ENCODE measurements around the gene CAPN2. TPM values are rescaled to one million over a fixed set of nuclear protein-coding genes. Genes with fewer than 3 reads are reported as not detected.

CAPN2 gene
- total RNA-seq, 1 donor from 2014 or later = 98.6 TPM

- H3K9me3 Mint-ChIP-seq = no peaks in the 10 kb centered on the region
- no peak for DNase-seq (ENCODE audit: low read depth, low spot score)
- TF ChIP-seq CTCF (conservative IDR thresholded peaks at IDR 0.05) = no peak
- H3K4me1 Mint-ChIP-seq = peaks cover 13% of the 10 kb centered on the region
- H3K4me3 Mint-ChIP-seq = no peak overlapping the region
- no peaks in the 10 kb centered on the region for H3K27me3 Mint-ChIP-seq (ENCODE audit: low read depth)
- no peak overlapping the region for H3K27ac Mint-ChIP-seq (ENCODE audit: unreplicated experiment)
- peaks cover 22% of the 10 kb centered on the region for H3K36me3 Mint-ChIP-seq (ENCODE audit: low read depth)
Observed at GRCh38 chr1:223780949-223781348, 68.6 kb downstream of the CAPN2 start.

GRCh38 chr1:223783676-223784075 is 71.3 kb downstream of the CAPN2 start:
- no peak for TF ChIP-seq CTCF (conservative IDR thresholded peaks at IDR 0.05)
- no peaks in the 10 kb centered on the region for H3K9me3 Mint-ChIP-seq
- H3K27me3 Mint-ChIP-seq (ENCODE audit: low read depth) = no peaks in the 10 kb centered on the region
- no peak overlapping the region for H3K4me3 Mint-ChIP-seq
- H3K27ac Mint-ChIP-seq (ENCODE audit: unreplicated experiment) = no peak overlapping the region
- no peak for DNase-seq (ENCODE audit: low read depth, low spot score)
- peaks cover 16% of the 10 kb centered on the region for H3K4me1 Mint-ChIP-seq
- peaks cover 15% of the 10 kb centered on the region for H3K36me3 Mint-ChIP-seq (ENCODE audit: low read depth)

- Mint-ChIP-seq H3K27me3 (ENCODE audit: low read depth) (no peaks in the 10 kb centered on the region), H3K27ac (ENCODE audit: unreplicated experiment) (no peak overlapping the region), H3K4me1 (peaks cover 21% of the 10 kb centered on the region), H3K4me3 (no peak overlapping the region), H3K9me3 (no peaks in the 10 kb centered on the region), H3K36me3 (ENCODE audit: low read depth) (peaks cover 10% of the 10 kb centered on the region)
- no peak for DNase-seq (ENCODE audit: low read depth, low spot score)
- TF ChIP-seq CTCF (conservative IDR thresholded peaks at IDR 0.05) = no peak
Observed at GRCh38 chr1:223784541-223784940, 72.2 kb downstream of the CAPN2 start.

- H3K36me3 Mint-ChIP-seq (ENCODE audit: low read depth) = peaks cover 6% of the 10 kb centered on the region
- no peak for TF ChIP-seq CTCF (conservative IDR thresholded peaks at IDR 0.05)
- no peak overlapping the region for H3K4me3 Mint-ChIP-seq
- no peaks in the 10 kb centered on the region for H3K9me3 Mint-ChIP-seq
- no peak for DNase-seq (ENCODE audit: low read depth, low spot score)
- H3K27me3 Mint-ChIP-seq (ENCODE audit: low read depth) = no peaks in the 10 kb centered on the region
- H3K4me1 Mint-ChIP-seq = peaks cover 18% of the 10 kb centered on the region
- no peak overlapping the region for H3K27ac Mint-ChIP-seq (ENCODE audit: unreplicated experiment)
Observed at GRCh38 chr1:223785808-223786207, 73.5 kb downstream of the CAPN2 start.

GRCh38 chr1:223788746-223789415 is 76.5 kb downstream of the CAPN2 start:
- H3K36me3 Mint-ChIP-seq (ENCODE audit: low read depth) = peaks cover 6% of the 10 kb centered on the region
- no peak overlapping the region for H3K4me3 Mint-ChIP-seq
- no peak overlapping the region for H3K27ac Mint-ChIP-seq (ENCODE audit: unreplicated experiment)
- no peaks in the 10 kb centered on the region for H3K27me3 Mint-ChIP-seq (ENCODE audit: low read depth)
- DNase-seq (ENCODE audit: low read depth, low spot score) = no peak
- no peaks in the 10 kb centered on the region for H3K9me3 Mint-ChIP-seq
- peaks cover 9% of the 10 kb centered on the region for H3K4me1 Mint-ChIP-seq
- TF ChIP-seq CTCF (conservative IDR thresholded peaks at IDR 0.05) = no peak
